NCI-H2196 (cell line): ENCODE measurements around the gene CASZ1.

Experiments
- DNase-seq: peaks from one replicate; lab custom pipeline; 2025; ENCODE audit not compliant: unreplicated experiment; lab: John Stamatoyannopoulos, UW

CASZ1 gene

GRCh38 chr1:10823000-10823401, 26.6 kb upstream of the CASZ1 start:
- no peak for DNase-seq

- DNase-seq, result no peak
These were observed 24.9 kb upstream of the CASZ1 start for GRCh38 chr1:10821388-10821787.

- no peak for DNase-seq
These were observed 24.0 kb upstream of the CASZ1 start for GRCh38 chr1:10820422-10820821.

- DNase-seq, result no peak
These were observed 22.9 kb upstream of the CASZ1 start for GRCh38 chr1:10819198-10819901.

- no peak for DNase-seq
These were observed 22.1 kb upstream of the CASZ1 start for GRCh38 chr1:10818262-10819197.

- DNase-seq, result no peak
These were observed 20.4 kb upstream of the CASZ1 start for GRCh38 chr1:10816743-10817369.

- no peak for DNase-seq
These were observed 19.8 kb upstream of the CASZ1 start for GRCh38 chr1:10816233-10816632.

- no peak for DNase-seq
These were observed 19.4 kb upstream of the CASZ1 start for GRCh38 chr1:10815858-10816195.

GRCh38 chr1:10814976-10815857, 18.8 kb upstream of the CASZ1 start:
- DNase-seq, result no peak

GRCh38 chr1:10814312-10814711, 17.9 kb upstream of the CASZ1 start:
- no peak for DNase-seq

GRCh38 chr1:10813799-10814198, 17.4 kb upstream of the CASZ1 start:
- no peak for DNase-seq

GRCh38 chr1:10812387-10812915, 16.0 kb upstream of the CASZ1 start:
- no peak for DNase-seq

- DNase-seq, result no peak
These were observed 12.0 kb upstream of the CASZ1 start for GRCh38 chr1:10808441-10808840.

GRCh38 chr1:10806966-10807365, 10.5 kb upstream of the CASZ1 start:
- no peak for DNase-seq

GRCh38 chr1:10803971-10804820, 7.8 kb upstream of the CASZ1 start:
- DNase-seq, result peak; percentile 81

- DNase-seq, result no peak
These were observed 6.7 kb upstream of the CASZ1 start for GRCh38 chr1:10802944-10803715.

- no peak for DNase-seq
These were observed 4.3 kb upstream of the CASZ1 start for GRCh38 chr1:10800778-10801177.

GRCh38 chr1:10799726-10800125, 3.3 kb upstream of the CASZ1 start:
- no peak for DNase-seq
